NCI-H345 treated with DMSO at 0.1 percent for 48 hours (cell line): ENCODE measurements around the gene CLDN34.

Source experiments
- DNase-seq: peaks from one replicate; lab custom pipeline; 2025; ENCODE audit not compliant: unreplicated experiment; lab: John Stamatoyannopoulos, UW

The CLDN34 gene

DNA sequence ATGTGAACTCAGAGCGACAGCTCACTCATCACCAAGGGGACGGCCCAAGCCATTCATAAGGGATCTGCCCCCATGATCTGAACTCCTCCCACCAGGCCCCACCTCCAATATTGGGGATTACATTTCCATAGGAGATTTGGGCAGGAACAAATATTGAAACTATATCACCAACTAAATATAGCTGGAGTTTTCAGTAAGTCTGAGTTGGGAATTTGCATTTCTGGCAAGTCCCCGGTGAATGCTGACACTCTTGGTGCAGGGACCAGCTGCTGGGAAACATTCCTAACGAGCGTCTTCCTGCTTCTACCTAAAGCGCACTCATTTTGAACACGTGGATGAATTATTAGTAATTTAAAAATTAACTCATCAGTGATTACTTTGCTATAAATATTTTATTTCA, 13.2 kb downstream of the CLDN34 start:
- DNase-seq: no peak

DNA sequence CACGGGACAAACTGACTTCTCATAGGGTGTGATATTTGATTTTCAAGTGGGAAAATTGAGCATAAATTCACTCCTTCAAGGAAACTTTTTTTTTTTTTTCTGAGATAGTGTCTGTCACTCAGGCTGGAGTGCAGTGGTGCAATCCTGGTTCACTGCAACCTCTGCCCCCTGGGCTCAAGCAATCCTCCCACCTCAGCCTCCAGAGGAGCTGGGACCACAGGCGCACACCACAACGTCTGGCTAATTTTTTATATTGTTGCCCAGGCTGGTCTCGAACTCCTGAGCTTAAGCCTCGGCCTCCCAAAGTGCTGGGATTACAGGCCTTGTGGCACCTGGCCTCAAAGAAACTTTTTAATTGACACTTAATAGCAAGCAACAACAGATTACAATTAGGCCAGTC, 13.8 kb downstream of the CLDN34 start:
- no peak for DNase-seq

DNA sequence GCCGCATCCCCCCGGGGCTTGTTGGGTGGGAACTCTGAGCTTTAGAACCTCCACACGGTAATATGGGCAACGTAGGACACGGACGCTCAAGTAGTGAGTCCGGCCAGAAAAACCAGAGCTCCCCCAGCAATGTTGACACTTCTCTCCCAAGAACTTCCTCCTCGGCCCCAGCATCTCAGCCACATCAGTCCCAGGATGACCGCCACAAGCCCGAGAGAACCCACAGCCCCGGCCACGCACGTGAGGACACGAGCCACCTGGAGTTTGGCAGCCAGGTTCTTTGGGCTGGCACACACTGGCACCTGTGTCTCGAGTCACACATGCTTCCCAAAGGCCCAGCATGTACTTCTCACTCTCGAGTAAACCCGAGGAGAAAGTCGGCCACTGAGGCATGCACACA, 16.3 kb downstream of the CLDN34 start:
- no peak for DNase-seq

DNA sequence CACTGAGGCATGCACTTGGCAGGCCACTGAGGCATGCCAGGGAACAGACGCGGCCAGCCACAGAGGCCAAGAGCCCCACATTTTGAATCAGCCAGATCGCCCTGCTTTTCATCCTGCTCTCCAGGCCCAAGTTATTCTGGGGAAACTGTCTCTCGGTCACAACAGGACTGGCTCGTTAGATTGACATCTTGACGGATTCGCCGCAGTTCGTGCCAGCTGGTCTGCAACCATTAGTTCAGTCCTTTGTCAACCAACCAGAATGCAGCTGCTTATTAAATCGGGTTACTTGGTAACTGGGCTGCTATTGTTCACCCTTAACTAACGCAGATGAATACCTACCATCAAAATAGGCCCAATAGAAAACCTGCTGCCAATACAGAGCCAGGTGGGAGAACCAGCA, 16.7 kb downstream of the CLDN34 start:
- DNase-seq: no peak

DNA sequence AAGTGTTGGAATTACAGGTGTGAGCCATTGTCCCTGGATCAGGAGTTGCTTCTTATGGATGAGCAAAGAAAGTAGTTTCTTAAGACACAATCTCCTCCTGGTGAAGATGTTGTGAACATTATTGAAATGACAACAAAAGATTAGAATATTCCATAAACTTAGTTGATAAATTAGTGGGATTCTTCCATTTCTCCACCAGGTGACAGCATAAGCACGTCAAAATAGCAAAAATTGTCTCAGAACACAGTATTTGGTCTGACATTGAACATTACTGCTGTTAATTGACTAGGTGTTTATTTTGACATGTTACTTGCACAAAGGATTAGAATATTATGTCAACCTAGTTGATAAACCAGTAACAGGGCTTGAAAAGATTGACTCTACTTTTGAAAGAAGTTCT, 21.6 kb downstream of the CLDN34 start:
- DNase-seq: no peak

DNA sequence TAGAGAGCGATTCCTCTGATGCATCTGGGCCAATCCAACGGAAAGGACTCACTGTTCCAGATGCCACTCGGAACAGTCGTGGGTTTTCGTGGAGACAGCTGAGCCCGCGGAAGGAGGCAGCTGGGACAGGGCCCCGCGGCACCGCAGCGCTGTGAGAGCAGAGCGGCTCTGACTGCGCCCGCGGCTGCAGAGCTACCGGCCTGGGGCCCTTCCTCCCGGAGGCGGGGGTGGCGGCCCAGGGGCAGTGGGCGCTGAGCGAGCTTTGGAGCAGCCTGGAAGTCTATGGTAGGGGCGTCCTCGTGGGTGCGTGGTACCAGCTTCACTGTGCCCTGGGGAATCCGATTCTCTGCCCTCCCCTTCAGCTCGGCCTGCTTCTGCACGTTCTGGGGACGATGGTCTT, 24.9 kb downstream of the CLDN34 start:
- DNase-seq: no peak

DNA sequence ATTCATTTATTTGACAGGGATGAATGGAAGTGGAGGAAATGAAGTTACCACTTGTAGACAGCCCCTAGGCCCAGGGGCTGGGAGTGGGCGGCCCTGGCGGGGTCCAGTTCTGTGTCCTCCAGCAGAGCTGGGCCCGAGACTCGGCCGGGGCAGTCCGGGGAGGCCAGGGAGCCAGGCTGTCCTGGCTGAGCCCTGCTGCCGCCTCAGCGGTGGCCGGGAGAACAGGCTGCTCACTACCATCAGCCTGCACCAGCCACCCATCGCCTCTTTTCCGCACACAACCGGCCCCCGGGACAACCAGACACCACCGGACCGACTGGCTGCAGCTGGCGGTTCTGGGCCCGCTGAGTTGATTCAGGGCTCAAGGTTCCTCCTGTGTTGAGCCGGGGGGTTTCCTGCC, 25.6 kb downstream of the CLDN34 start:
- DNase-seq: no peak

DNA sequence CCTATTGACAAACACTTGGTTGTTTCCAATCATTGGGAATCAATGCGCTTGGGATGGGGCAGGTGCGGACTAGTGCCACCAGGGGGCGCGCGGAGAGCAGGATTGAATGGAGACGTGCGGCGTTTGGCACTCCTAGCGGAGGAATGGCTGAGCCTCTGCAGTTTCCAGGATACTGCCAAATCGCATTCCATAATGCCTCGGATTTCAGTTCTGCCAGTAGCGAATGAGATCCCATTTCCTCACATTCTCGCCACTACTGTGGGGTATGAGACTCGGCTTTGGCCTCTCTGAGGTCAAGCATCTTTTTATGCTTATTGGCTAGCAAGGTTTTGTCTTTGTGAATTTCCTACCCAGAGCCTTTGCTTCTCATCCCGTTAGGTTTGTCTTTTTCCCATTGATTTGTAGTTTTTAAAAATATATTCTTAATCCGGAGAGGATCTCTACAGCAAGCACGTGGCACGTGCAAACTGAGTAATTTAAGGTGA, 28.7 kb downstream of the CLDN34 start:
- peak; percentile 36 for DNase-seq

DNA sequence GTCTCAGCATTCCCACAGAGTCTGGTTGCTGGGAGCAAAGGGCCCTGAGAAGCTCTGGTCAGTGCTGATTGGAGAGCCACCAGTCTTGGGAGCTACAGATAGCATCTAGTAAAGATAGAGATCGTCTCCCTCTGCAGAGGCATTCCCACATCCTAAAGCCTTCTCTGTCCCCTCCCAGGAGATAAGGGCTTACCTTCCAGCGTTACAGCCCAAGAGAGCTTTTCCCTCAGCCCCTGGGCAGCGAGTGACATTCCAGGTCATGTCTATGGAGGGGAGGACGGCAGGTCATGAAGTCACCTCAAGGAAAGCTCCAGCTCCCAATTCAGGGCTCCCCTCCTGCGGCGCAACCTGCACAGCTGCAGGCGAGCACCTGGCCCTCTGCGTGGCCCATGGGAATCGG, 29.9 kb downstream of the CLDN34 start:
- DNase-seq: no peak

DNA sequence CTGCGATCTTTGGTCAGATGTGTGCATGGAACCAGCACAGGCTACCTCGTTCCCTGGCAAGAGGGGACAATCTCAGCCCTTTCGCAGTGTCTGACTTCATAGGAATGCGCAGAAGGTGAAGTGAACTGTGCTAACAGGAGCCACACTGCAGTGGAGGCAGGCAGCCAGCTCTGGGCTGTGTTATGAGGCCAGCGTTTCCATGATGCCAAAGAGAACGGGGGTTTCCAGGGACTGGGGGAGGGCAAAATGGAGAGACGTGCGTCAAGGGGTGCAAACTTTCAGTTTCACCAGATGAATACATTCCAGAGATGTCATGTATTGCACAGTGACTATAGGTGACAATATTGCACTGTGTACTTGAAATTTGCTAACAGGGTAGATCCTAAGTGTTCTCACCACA, 30.4 kb downstream of the CLDN34 start:
- DNase-seq: no peak

DNA sequence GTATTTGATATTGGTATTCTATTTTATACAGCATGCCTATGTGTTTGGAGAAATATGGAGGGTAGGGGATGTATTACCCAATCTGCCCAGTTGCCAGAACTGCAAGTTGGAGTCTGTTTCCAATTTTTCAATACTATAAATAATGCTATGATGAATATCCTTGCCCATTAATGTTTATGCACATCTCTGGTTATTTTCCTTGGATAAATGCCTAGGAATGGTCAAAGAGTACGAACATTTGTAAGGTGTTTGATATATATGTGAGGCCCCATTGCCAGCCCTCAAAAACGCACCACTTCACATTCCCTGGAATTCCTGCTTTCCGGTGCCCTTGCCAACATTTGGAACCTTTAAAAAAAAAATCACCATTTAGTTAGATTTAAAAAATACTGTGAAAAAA, 34.3 kb downstream of the CLDN34 start:
- no peak for DNase-seq

DNA sequence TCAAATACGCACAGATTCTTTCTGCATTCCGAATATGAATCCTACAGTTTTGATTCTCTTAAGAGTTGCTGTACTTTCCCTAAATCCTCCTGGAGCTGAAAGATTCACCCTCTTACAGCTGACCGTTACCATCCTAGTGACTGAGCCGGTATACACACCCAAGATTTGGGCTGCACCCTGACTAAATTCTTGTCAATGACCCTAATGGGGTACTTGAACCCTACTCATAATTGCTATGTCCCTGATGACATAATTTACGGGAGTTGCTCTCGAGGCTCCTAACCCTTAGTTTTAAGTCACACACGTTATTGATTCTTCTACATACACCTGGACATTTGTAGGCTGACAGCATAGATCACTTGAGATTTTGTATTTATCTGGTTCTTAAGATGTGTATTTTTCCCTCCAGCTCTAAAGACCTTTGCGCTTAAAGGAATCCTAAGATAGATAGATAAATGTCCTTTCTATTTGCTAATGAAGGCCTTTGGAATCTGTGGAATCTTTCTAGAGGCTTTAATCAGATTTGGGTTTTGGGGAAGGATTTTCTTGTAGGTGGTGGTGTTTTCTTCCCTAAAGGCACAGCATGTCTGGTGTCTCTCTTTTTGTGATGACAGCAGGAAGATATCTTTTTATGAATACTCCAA, 37.8 kb downstream of the CLDN34 start:
- no peak for DNase-seq

DNA sequence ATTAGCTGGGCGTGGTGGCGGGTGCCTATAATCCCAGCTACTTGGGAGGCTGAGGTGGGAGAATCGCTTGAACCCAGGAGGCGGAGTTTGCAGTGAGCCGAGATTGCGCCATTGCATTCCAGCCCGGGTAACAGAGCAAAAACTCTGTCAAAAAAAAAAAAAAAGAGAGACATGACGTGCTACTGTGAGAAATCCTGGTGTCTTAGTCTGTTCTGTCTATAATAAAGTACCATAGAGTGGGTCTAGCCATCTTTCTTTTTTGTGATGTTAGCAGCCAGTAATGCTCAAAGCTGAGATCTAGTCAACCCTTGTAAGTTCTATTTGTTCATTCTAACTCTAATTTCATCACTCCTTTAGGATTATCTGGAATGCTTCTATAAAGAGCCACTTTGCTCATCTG, 38.9 kb downstream of the CLDN34 start:
- no peak for DNase-seq

DNA sequence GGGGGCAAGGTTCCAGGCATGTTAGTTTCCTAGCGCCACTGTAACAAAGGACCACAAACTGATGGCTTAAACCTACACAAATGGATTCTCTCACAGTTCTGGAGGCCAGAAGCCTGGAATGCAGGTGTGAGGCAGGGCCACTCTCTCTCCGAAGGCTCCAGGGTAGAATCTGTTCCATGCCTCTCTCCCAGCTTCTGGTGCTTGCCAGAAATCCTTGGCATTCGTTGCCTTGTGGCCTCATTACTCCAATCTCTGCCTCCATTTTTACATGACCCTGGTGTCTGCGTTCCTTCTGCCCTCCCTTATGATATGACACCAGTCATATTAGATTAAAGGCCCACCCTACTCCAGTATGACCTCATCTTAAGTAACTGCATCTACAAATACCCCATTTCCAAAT, 39.6 kb downstream of the CLDN34 start:
- no peak for DNase-seq

DNA sequence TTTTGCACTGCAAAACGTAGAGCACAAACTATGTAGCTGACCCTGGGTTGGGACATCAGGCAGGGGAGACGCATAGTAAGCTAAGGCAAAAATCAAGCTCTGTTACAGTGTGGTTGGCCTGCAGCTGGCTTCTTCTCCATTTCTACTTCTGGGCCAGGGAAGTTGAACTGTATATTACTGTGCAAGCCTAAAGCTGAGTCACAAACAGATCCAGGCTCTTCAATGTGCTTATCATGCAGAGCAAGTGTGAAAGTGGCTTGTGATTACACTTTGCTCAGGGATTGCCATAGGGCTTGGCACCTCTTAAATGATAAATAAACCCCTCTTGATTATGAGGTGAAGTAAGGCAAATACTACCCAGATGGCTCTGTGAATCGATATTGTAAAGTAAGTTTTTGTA, 40.5 kb downstream of the CLDN34 start:
- no peak for DNase-seq

DNA sequence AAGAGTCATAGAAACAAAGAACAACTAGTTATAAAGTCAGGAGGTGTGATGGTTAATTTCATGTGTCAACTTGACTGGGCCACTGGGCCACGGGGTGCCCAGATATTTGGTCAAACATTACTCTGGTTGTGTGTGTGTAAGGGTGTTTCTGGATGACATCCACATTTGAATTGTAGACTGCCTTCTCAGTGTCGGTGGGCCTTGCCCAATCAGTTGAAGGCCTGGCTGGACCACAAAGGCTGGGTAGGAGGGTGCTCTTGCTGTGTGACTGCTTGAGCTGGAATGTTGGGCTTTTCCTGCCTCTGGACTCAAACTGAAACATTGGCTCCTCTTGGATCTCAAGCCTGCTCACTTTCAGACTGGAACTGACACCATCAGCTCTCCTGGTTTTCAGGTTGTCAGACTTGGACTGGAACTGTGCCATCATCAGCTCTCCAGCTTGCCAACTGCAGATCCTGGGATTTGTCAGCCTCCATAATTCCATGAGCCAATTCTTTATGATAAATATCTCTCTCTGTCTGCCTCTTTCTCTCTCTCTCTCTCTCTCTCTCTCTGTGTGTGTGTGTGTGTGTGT, 41.4 kb downstream of the CLDN34 start:
- DNase-seq: no peak

DNA sequence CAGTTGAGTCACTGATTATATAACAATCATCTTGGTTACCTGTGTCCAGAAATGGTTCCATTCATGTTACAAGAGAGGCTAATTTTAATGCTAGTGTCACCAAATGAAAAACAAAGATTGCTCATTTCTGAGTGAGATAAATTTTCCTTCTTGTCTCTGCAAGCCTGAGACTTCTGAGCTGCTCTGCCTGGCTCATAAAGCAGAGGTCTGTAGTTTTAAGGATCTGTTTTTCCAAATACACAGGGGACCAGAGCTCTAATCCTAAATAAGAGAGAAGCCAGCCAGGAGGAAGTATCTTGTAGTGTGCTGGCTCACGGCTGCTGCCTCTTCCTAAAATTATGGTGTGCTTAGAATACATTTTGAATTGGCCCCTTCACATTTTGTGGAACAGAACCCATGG, 42.6 kb downstream of the CLDN34 start:
- DNase-seq: no peak

DNA sequence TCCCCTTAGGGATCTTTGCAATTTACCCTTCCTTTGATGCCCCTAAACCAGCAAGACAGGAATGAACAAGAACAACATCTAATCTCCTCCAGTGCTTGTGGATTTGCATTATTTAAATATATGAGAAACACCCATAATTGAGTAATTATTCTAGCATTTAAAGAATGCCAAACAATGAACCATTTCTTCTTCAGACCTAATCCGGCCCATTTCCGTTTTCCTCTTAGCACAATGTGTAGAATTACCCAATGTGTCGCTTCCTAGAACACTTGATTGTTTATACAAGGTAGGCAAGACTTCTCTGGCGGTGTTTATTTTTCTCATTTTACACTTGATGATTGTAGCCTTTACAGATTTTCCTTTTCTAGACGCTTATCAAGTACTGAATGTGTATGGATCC, 43.5 kb downstream of the CLDN34 start:
- no peak for DNase-seq

DNA sequence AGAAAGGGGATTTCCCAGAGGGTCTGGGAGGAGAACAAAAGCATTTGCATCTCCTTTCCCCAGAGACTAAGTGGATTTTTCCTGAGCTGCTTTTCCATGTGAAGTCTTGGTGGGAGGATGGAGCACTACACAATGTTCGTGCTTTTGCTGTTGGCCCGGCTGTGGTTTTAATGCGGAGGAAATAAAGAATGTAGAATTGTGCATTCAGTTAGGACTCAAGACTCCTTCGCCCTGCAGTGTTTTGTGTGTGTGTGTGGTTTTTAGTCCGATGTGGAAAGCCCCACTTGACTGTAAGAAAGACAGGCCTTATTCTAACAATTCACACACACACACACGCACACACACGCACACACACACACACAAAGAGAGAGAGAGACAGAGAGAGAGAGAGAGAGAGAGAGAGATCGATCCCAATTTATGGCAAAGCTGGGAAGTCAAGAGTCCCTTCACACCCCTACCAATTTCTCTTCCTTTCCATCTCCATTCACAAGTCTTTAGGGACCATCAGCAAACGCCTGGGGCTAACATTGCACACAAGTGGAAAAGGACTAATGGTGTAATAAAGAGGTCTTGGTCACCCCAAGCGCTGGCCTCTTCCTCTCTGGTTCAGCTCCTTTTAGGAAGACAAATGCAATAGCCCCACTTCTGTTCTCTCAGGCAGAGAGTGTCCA, 44.2 kb downstream of the CLDN34 start:
- no peak for DNase-seq

DNA sequence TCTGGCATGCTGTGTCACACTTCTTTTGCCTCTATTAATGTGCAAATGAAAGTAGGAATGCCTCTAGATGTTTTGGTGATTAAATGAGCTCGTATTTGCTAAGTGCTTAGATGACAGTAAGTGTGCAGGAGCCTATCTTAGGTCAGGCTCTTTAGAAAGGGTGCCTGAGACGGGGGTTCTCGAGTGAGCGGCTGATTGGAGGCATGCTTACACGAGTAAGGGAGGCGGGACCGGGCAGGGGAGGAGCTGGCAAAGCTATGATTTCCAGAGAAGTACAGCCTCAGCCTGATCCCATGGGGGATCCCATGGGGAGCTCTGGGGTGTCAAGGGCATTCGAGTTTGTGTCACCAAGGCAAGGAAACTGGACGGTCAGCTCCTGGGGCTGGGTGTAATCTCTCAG, 44.8 kb downstream of the CLDN34 start:
- no peak for DNase-seq

DNA sequence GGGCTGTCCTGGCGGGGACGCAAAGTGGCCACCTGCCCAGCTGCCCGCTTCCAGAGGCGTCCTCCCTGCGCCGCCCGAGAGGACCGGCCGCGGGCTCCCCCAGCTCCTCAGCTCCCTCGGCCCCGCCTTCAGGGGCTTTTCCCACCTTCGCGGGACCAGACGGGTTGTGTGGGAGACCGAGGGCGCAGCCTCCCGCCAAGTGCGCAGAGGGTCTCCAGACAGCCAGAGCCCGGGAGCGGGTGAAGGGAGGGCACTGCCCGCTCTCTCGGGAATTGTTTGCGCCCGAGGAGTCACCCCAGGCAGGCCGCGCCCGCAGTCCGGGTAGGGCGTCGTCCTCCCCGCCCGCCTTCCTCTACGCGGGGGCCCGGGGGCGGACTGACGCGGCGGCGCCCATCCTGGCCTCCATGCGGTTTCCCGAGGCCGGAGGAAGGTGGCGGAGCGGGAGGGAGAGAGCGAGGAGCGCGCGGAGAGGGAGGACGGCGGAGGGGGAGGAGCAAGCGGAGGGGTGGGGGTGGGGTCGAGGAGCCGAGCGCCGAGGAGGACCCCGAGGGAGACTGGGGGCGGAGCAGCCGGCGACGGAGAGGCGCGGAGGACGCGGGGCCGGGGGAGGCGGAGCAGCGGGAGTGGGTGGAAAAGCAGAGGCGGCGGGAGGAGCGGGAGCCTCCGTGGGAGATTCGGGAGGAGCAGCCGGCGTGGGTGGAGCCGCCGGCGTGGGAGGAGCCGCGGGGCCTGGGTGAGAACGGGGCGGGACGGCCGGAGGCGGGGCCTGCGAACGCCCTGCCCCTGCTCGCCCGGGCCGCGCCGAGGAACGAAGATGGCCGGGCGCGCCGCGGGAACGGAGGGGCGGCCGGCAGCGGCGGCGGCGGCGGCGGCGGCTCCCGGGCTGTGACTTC, 47.5 kb downstream of the CLDN34 start:
- peak; percentile 60 for DNase-seq

DNA sequence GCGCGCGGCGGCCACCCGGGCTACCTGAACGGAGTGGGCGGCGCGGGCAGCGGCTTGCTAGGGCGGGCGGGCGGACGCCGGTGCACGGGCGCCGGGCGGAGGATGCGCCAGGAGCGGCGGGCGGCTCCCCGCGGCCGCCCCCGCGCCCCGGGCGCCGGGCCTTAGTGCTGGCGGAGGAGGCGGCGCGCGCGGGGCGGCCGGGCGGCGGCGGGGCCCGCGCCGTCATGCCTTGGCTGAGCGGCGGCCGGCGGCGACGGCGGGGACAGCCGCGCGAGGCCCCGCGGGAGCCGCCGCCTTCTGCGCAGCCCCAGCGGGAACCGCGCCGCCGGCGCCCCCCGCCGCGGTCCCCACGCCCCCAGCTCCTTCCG, 48.2 kb downstream of the CLDN34 start:
- no peak for DNase-seq
